ENCODE measurements around the gene DOK3. TPM values are rescaled to one million over a fixed set of nuclear protein-coding genes. Genes with fewer than 3 reads are reported as not detected.

The DOK3 gene
- total RNA-seq, 2 experiments from 2014 or later = 9.8 TPM

- ChIA-PET POLR2A (no interaction called here), CTCF (no interaction called here)
Observed at GRCh38 chr5:177503351-177504085, 6.1 kb downstream of the DOK3 start.

GRCh38 chr5:177502886-177503285 is 6.7 kb downstream of the DOK3 start:
- ChIA-PET POLR2A (no interaction called here), CTCF (interaction anchor here (2.0 to 2.8 kb wide), 2 partner anchors 11 to 113 kb away, joined by 13 to 18 read pairs; no protein-coding TSS in a partner anchor)

DNA sequence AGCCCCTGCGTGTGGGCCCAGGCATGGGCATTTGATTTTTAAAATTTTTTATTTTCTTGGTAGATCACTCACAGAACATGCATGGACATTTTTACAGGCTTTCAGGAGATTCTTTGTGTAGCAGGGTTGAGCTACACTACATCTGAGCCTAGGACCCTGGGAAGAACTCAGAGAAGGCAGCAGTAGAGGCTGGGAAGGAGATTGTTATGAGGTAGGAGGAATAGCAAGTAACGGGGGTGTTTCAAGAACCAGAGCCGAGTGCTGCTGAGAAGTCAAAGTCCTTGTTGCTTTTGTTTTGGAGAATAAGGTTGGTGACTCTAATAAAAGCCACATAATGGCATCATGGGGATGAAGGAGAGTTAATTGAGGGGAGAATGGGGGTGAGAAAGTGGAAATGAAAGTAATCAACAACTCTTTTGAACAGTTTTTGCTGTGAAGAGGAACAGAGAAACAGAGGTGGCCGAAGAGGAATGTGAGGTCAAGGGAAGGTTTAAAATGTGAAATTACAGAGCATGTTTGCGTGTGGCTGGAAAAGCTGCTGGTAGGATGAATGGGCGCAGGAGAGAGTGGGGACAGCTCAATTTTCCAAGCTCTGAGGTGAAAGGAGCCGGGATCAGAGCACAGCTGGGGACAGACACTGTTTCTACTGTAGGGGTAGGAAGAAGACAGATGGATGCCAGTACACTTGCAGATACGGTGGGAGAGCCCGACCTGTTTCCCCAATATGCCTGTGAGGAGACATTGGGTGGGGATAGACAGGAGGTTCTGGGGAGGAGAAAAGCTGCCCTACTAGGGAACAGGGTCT is 7.5 kb downstream of the DOK3 start:
- POLR2A ChIA-PET = no interaction called here

DNA sequence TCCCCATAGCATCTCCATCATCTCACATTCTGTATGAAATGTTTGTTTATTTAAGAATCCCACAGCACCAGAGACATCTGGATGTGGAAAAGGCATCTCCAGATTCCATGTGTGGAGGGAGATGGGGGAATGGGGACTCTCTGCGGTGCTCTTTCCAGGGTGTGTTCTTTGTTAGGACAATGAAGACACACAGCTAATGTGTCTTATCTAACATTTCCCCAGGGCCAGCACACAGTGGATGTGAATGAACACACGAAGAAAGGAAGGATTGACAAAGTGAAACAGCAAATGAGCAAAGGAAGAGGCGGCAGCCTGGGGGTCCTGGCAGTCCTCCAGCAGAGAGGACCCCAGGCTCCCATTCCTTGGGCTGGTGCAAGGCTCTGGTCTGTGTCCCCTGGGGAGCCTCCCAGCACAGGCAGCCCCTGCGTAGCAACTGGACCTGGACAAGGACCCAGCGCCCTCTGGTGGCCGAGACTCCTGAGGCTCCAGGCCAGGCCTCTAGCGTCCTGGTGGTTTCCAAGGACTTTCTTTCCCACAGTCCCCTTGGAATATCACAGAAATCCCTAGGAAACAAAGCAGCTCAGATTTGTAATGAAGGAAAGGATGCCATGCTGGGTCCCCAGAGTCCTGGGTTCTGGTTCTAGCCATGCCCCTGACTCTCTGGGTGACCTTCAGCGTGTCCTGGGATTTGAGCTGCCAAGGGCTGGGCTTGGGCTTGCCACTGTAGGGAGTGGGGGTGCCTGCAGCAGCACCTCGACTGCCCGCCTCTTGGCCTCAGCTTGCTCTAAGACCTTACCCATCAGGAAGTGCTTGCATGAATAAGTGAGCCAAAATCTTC is 8.7 kb downstream of the DOK3 start:
- POLR2A ChIA-PET = no interaction called here
- CTCF ChIA-PET = interaction anchor here (0.6 to 3.3 kb wide), 28 partner anchors 8 to 259 kb away, joined by 3 to 37 read pairs (median 4); partner anchors contain the start of genes DBN1, DDX41, DOK3 and LMAN2

More for the DNA sequence above, 7.5 kb downstream of the DOK3 start:
- CTCF ChIA-PET = interaction anchor here (0.8 to 3.3 kb wide), 25 partner anchors 8 to 193 kb away, joined by 3 to 37 read pairs (median 4); partner anchors contain the start of genes DBN1, DDX41, DOK3 and LMAN2

- ChIA-PET POLR2A (no interaction called here), CTCF (interaction anchor here (0.9 to 3.3 kb wide), 5 partner anchors 24 to 97 kb away, joined by 4 to 37 read pairs (median 17); no protein-coding TSS in a partner anchor)
Observed at GRCh38 chr5:177499842-177500241, 9.8 kb downstream of the DOK3 start.

DNA sequence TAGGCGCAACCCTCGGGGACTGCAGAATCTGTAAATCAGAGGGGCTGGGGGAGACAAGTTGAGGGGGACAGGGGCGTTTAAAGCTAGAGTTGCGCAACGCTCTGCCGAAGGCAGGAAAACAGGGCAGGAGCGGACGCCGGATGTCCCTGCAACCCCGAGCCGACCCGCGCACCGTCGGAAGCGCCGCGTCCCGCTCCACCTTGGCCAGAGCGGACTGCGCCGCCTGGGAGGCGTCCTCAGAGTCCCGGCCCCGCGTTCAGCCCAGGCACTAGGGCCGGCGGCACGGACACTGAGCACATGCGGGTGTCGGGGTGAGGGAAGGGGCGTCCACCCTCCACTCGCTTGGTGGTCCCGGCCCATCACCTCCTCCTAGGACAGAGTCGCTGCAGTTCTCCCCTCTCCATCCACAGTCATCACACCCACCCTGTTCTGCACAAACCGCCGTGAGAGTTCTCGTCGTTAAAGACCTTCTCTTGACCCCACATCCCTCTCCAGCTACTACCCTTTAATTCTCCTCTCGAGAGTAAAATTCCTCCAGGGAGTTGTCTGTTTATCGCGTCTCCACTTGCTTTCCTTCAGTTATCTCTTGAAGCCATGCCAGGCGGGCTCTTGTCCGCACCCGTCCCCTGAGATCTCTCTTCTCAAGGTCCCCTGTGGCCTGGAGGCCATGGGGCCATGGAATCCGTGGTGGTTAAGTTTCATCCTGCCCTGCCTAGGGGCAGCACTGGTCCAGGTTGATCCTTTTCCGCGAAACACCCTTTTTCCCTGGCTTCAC is 11.4 kb downstream of the DOK3 start:
- POLR2A ChIA-PET = interaction anchor here (0.6 to 2.3 kb wide), 7 partner anchors 11 to 186 kb away, joined by 3 to 10 read pairs (median 5); partner anchors contain the start of genes DOK3, GRK6 and MXD3
- CTCF ChIA-PET = interaction anchor here (0.7 to 4.6 kb wide), 12 partner anchors 9 to 198 kb away, joined by 3 to 23 read pairs (median 3); no protein-coding TSS in a partner anchor

DNA sequence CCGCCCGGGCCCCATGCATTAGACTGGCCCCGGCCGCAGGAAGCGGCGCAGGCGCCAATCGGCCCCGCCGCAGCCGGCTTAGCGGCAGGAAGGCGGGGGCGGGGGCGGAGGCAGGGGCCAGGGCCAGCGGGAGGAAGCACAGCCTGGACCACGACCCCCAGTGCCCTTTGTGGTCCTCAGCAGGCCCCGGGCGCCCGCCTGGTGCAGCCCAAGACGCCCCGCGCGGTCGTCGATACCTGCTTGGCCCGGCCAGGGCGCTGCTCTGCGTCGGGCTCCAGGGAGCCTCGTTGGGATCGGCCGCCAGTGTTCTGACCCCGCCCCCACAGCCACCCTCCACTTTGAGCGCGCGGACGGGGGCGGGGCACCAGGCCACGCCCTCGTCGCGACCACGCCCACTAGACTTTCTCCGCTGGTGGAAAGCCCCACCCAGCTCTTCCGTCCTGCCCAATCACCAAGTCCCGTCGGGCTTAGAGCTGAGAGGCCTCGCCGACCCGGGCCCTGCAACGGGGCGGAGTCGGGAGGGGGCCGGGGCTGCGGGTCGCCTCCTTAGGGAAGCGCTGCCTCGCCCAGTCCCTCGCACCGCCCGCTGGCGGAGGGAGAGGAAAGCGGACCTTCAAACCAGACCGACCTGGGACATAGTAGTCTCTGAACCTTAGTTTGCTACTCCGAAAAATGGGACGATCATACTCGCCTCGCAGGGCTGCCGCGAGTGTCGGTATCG is 12.2 kb downstream of the DOK3 start, which contains the start of gene PDLIM7:
Gene PDLIM7, minus strand, starts transcription at position 313 of the 721 bp plus-strand sequence. CDS start 1,092 bp downstream, outside the sequence.
- ChIA-PET CTCF (interaction anchor here (0.7 to 4.6 kb wide), 12 partner anchors 11 to 197 kb away, joined by 3 to 23 read pairs (median 4); no protein-coding TSS in a partner anchor), POLR2A (interaction anchor here (1.0 to 2.3 kb wide), 6 partner anchors 11 to 186 kb away, joined by 3 to 10 read pairs (median 6); partner anchors contain the start of genes DOK3, GRK6 and MXD3)

GRCh38 chr5:177496727-177497291 is 12.8 kb downstream of the DOK3 start:
- ChIA-PET CTCF (interaction anchor here (0.8 to 4.6 kb wide), 10 partner anchors 11 to 187 kb away, joined by 3 to 23 read pairs (median 4); no protein-coding TSS in a partner anchor), POLR2A (interaction anchor here (1.0 to 2.3 kb wide), 6 partner anchors 12 to 185 kb away, joined by 3 to 10 read pairs (median 6); partner anchors contain the start of genes DOK3, GRK6 and MXD3)

GRCh38 chr5:177496070-177496726 is 13.4 kb downstream of the DOK3 start:
- CTCF ChIA-PET = interaction anchor here (1.0 to 4.6 kb wide), 5 partner anchors 24 to 186 kb away, joined by 4 to 23 read pairs (median 9); no protein-coding TSS in a partner anchor

DNA sequence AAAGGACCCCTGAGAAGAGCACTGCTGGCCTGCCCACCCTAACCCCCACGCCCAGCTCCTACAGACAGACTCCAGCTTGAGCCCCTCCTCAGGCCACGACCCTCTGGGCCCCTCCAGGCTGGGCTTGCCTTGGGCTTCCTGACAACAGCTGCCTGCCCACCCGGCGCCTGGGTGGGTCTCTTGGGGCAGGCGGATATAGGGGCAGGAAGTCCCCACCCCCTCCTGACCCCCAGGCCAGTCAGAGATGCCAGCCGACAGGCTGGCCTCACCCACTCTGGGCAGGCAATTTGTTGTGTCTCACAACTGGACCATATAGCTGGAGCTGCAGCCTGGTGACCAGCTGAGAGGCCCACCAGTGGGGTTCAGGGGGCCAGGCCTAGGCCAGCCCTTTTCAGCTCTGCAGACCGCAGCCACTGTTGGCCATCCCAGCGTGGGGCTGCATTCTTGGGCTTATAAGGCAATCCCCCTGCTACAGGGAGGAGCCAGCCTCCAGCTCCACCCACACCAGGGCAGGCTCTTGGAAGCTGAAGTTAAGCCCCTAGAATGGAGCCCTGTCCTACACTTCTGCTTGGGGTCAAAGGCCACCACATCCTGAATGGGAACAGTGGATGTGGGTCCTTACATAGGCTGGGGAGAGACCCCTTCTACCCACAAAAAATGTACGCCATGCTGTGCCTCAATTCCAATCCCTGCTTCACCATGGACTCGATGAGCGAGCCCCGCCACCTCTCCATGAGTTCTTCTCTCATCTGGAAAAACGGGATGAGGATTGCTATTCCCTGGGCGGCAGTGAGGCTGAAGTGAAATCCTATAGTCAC is 14.2 kb downstream of the DOK3 start:
- CTCF ChIA-PET = interaction anchor here (0.6 to 4.6 kb wide), 8 partner anchors 14 to 186 kb away, joined by 3 to 23 read pairs (median 6); no protein-coding TSS in a partner anchor
- POLR2A ChIA-PET = interaction anchor here (0.7 to 2.0 kb wide), 2 partner anchors 21 to 23 kb away, joined by 3 to 9 read pairs; no protein-coding TSS in a partner anchor

More at GRCh38 chr5:177496070-177496726, 13.4 kb downstream of the DOK3 start:
- POLR2A ChIA-PET = interaction anchor here (0.7 to 2.3 kb wide), 5 partner anchors 13 to 92 kb away, joined by 3 to 10 read pairs (median 9); partner anchors contain the start of gene DOK3

- ChIA-PET POLR2A (interaction anchor here (0.7 to 2.0 kb wide), 3 partner anchors 22 to 108 kb away, joined by 3 to 9 read pairs (median 3); no protein-coding TSS in a partner anchor), CTCF (interaction anchor here (0.6 to 4.6 kb wide), 11 partner anchors 14 to 185 kb away, joined by 3 to 23 read pairs (median 4); no protein-coding TSS in a partner anchor)
Observed at GRCh38 chr5:177494346-177495195, 15.1 kb downstream of the DOK3 start.

DNA sequence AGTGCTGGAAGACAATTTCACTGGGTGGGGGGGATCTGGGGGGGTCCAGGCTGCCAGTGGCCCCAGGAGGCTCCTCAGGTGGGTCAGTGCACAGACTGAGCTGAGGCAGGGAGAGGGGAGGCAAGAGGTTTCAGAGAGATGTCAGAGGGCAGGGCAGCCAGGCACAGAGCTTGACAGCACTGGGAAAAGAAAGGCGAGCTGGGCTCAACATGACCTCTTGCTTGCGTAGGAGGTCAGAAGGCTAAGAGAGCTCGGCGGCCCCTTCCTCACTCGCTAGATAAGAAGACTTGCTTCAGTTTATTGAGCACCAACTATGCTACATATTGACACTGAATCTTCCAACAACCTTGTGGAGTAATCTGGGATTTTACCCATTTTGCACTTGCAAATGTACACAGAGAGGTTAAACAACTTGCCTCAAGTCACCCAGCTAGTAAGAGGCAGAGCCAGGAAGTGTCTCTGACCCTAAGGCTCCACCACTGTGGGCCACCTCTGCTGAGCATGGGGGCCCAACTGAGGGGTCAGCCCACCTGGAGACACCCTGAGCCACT is 15.8 kb downstream of the DOK3 start:
- ChIA-PET POLR2A (interaction anchor here (0.7 to 1.5 kb wide), 4 partner anchors 17 to 108 kb away, joined by 3 to 4 read pairs (median 4); no protein-coding TSS in a partner anchor), CTCF (interaction anchor here (1.0 to 4.2 kb wide), 7 partner anchors 11 to 90 kb away, joined by 3 to 19 read pairs (median 3); no protein-coding TSS in a partner anchor)

DNA sequence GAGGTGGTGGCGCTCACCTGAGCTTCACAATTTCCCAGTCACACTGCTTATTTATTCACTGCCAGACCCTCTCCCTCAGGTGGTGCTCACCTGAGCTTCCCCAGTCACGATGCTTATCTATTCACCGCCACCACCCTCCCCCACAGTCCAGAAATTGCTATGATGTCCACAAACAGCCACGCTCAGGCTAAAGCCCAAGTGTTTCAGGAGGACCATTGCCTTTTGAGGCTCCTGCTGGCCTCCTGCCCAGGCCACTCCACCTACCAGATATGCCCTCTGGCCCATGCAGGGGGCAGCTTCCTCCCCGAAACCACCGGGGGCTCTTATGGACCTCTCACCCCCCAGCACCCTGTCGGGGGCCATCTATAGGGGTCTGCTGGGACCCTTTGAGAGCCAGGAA is 16.8 kb downstream of the DOK3 start:
- POLR2A ChIA-PET = interaction anchor here (0.9 to 1.5 kb wide), 2 partner anchors 16 to 21 kb away, joined by 3 to 4 read pairs; no protein-coding TSS in a partner anchor
- CTCF ChIA-PET = interaction anchor here (1.2 to 4.2 kb wide), 5 partner anchors 8 to 89 kb away, joined by 3 to 19 read pairs (median 6); no protein-coding TSS in a partner anchor
